AG09319 (cell line): ENCODE measurements around the gene TAS2R40.
"Not testable (repeated sequence)": the region's sequence is repeated elsewhere in the genome, so short reads cannot be mapped to it uniquely, and the experiment has no call there.

Source experiments
- DNase-seq: peaks from one replicate; pipeline ENCODE4 v3.0.0-alpha.2; 2010; ENCODE audit warnings: low read depth; ENCODE audit errors: extremely low read depth
- CTCF ChIP-seq: IDR thresholded peaks from 2 replicates; pipeline ENCODE4 v1.5.1; 2011; ENCODE audit warnings: low read depth, mild to moderate bottlenecking, inconsistent platforms, low read length, moderate library complexity

The TAS2R40 gene

GRCh38 chr7:143188994-143189393 lies 32.8 kb upstream of the TAS2R40 start:
- TF ChIP-seq CTCF, result no peak
- DNase-seq, result no peak

GRCh38 chr7:143193880-143194279 lies 28.0 kb upstream of the TAS2R40 start:
- TF ChIP-seq CTCF, result no peak
- no peak for DNase-seq

GRCh38 chr7:143199040-143199439 lies 22.8 kb upstream of the TAS2R40 start:
- no peak for TF ChIP-seq CTCF
- DNase-seq, result no peak

GRCh38 chr7:143202161-143202560 lies 19.7 kb upstream of the TAS2R40 start:
- DNase-seq, result no peak
- no peak for TF ChIP-seq CTCF

- DNase-seq, result no peak
- no peak for TF ChIP-seq CTCF
Observed at GRCh38 chr7:143203386-143203785, 18.5 kb upstream of the TAS2R40 start.

GRCh38 chr7:143205560-143206293 lies 16.1 kb upstream of the TAS2R40 start:
- no peak for TF ChIP-seq CTCF

GRCh38 chr7:143210541-143210940 lies 11.3 kb upstream of the TAS2R40 start:
- TF ChIP-seq CTCF, result no peak
- no peak for DNase-seq

More at GRCh38 chr7:143205560-143206293, 16.1 kb upstream of the TAS2R40 start:
- no peak for DNase-seq

GRCh38 chr7:143213478-143213877 lies 8.4 kb upstream of the TAS2R40 start:
- not testable (repeated sequence) for DNase-seq
